ENCODE results near the gene KLHL4. TPM values are rescaled to one million over a fixed set of nuclear protein-coding genes. Genes with fewer than 3 reads are reported as not detected.
"Not testable (repeated sequence)": the region's sequence is repeated elsewhere in the genome, so short reads cannot be mapped to it uniquely, and the experiment has no call there.

The KLHL4 gene
- total RNA-seq, 1 donor from 2014 or later = not detected

GRCh38 chrX:87663421-87663820, 145.8 kb downstream of the KLHL4 start:
- intact Hi-C loops (cut with micrococcal nuclease) = no loop called here

- intact Hi-C loops (cut with micrococcal nuclease) = no loop called here
These were observed 146.8 kb downstream of the KLHL4 start for GRCh38 chrX:87664381-87664780.

GRCh38 chrX:87679849-87680248, 162.2 kb downstream of the KLHL4 start:
- intact Hi-C loops (cut with micrococcal nuclease) = no loop called here

- intact Hi-C loops (cut with micrococcal nuclease) = no loop called here
These were observed 170.1 kb downstream of the KLHL4 start for GRCh38 chrX:87687703-87688102.

GRCh38 chrX:87688113-87688748, 170.6 kb downstream of the KLHL4 start:
- intact Hi-C loops (cut with micrococcal nuclease) = not testable (repeated sequence)

GRCh38 chrX:87689218-87689617, 171.6 kb downstream of the KLHL4 start:
- intact Hi-C loops (cut with micrococcal nuclease) = not testable (repeated sequence)

- intact Hi-C loops (cut with micrococcal nuclease) = no loop called here
These were observed 175.6 kb downstream of the KLHL4 start for GRCh38 chrX:87693204-87693603.

- intact Hi-C loops (cut with micrococcal nuclease) = no loop called here
These were observed 179.8 kb downstream of the KLHL4 start for GRCh38 chrX:87697409-87697808.

GRCh38 chrX:87702795-87703194, 185.2 kb downstream of the KLHL4 start:
- intact Hi-C loops (cut with micrococcal nuclease) = no loop called here

- intact Hi-C loops (cut with micrococcal nuclease) = not testable (repeated sequence)
These were observed 185.9 kb downstream of the KLHL4 start for GRCh38 chrX:87703469-87703868.

GRCh38 chrX:87706134-87706533, 188.5 kb downstream of the KLHL4 start:
- intact Hi-C loops (cut with micrococcal nuclease) = no loop called here

GRCh38 chrX:87710580-87710979, 193.0 kb downstream of the KLHL4 start:
- intact Hi-C loops (cut with micrococcal nuclease) = no loop called here
